ENCODE measurements around the gene ADGRA1. TPM values are rescaled to one million over a fixed set of nuclear protein-coding genes. Genes with fewer than 3 reads are reported as not detected.

ADGRA1 gene
- total and polyA plus RNA-seq, 3 experiments from 2014 or later: not detected

DNA sequence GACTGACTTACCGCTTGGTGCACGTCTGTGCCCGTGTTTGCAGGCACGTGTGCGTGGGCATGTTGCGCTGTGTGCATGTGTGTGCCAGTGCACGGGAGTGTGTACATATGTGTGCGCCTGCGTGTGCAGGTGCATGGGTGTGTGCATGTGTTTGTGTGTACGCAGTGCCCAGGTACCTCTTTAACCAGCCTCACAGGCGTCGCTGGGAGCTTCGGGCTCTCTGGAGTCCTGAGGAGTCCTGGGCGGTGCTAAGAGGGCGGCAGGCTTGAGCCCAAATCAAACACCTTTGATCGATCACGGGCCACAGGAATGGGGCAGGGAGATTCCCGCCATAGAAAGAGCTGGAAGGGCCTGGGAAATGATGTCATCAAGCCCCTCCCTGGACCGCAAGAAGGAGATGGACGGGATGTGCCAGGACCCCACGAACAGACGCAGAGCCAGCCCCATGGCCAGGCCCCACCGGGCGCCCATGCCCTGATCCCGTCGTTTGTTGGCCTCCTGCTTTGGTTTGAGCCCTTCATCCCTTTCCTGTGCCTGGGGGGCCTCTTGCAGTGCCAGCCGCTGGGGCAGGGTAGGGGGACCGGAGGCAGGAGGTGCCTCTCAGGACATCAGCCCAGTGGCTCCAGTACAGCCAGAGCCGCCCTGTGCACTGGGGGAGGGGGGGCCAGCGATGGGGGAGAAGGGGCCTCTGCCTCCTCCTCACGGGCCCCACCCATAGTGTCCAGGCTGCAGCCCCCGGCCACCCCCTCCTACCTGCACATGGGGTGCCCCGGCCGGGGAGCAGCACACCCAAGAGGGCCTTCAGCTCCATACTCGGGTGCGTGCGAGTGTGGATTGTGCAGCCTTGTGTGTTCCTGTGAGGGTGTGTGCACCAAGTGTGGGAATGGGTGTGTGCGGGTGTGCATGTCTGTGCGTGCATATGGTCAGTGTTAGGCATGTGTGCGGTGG is 78.1 kb downstream of the ADGRA1 start:
- Histone ChIP-seq H3K4me1 (ENCODE audit: insufficient read depth, low read length) (no peaks in the 10 kb centered on the region), H3K27ac (ENCODE audit: low read depth, low read length) (no peak overlapping the region), H3K4me3 (ENCODE audit: low read length) (no peak overlapping the region), H3K36me3 (ENCODE audit: insufficient read depth, low read length) (no peaks in the 10 kb centered on the region), H3K9me3 (ENCODE audit: low read length) (no peaks in the 10 kb centered on the region), H3K27me3 (ENCODE audit: insufficient read depth, low read length, poor library complexity, severe bottlenecking) (peaks cover 5% of the 10 kb centered on the region)
- H3K9me3 Mint-ChIP-seq: no peaks in the 10 kb centered on the region
- POLR2A ChIA-PET: no interaction called here
- H3K27ac Mint-ChIP-seq: no peak overlapping the region
- no peaks in the 10 kb centered on the region for H3K36me3 Mint-ChIP-seq
- no peaks in the 10 kb centered on the region for H3K4me1 Mint-ChIP-seq
- H3K4me3 Mint-ChIP-seq: peak overlapping the region in 1 of 7 donors; percentile 14
- CTCF ChIA-PET: no interaction called here
- DNase-seq: peak in 1 of 5 donors; percentile 45
- H3K27me3 Mint-ChIP-seq: peaks cover 12 to 15% of the 10 kb centered on the region in 2 donors

GRCh38 chr10:133166504-133166827 is 78.7 kb downstream of the ADGRA1 start:
- Mint-ChIP-seq H3K27me3 (peaks cover 12 to 15% of the 10 kb centered on the region in 2 donors), H3K36me3 (no peaks in the 10 kb centered on the region), H3K9me3 (no peaks in the 10 kb centered on the region), H3K27ac (no peak overlapping the region), H3K4me1 (no peaks in the 10 kb centered on the region), H3K4me3 (peak overlapping the region in 1 of 7 donors; percentile 14)
- Histone ChIP-seq H3K27ac (ENCODE audit: low read depth, low read length) (no peak overlapping the region), H3K27me3 (ENCODE audit: insufficient read depth, low read length, poor library complexity, severe bottlenecking) (no peaks in the 10 kb centered on the region), H3K36me3 (ENCODE audit: insufficient read depth, low read length) (no peaks in the 10 kb centered on the region), H3K4me3 (ENCODE audit: low read length) (no peak overlapping the region), H3K4me1 (ENCODE audit: insufficient read depth, low read length) (no peaks in the 10 kb centered on the region), H3K9me3 (ENCODE audit: low read length) (no peaks in the 10 kb centered on the region)
- DNase-seq: no peak
- CTCF ChIA-PET: no interaction called here
- POLR2A ChIA-PET: no interaction called here

- Mint-ChIP-seq H3K27me3 (peaks cover 14 to 16% of the 10 kb centered on the region in 2 donors), H3K4me1 (no peaks in the 10 kb centered on the region), H3K27ac (no peak overlapping the region), H3K36me3 (no peaks in the 10 kb centered on the region), H3K4me3 (no peak overlapping the region), H3K9me3 (no peaks in the 10 kb centered on the region)
- Histone ChIP-seq H3K36me3 (ENCODE audit: insufficient read depth, low read length) (no peaks in the 10 kb centered on the region), H3K4me3 (ENCODE audit: low read length) (no peak overlapping the region), H3K27ac (ENCODE audit: low read depth, low read length) (no peak overlapping the region), H3K9me3 (ENCODE audit: low read length) (no peaks in the 10 kb centered on the region), H3K27me3 (ENCODE audit: insufficient read depth, low read length, poor library complexity, severe bottlenecking) (no peaks in the 10 kb centered on the region), H3K4me1 (ENCODE audit: insufficient read depth, low read length) (no peaks in the 10 kb centered on the region)
- CTCF ChIA-PET: no interaction called here
- POLR2A ChIA-PET: no interaction called here
- peak in 1 of 5 donors; percentile 42 for DNase-seq
Measured at GRCh38 chr10:133166828-133167692, 79.3 kb downstream of the ADGRA1 start.

GRCh38 chr10:133167693-133168616 is 80.2 kb downstream of the ADGRA1 start:
- Mint-ChIP-seq H3K4me1 (no peaks in the 10 kb centered on the region), H3K9me3 (no peaks in the 10 kb centered on the region), H3K27ac (peak overlapping the region in 1 of 8 donors; percentile 64), H3K27me3 (peaks cover 13 to 14% of the 10 kb centered on the region in 2 donors), H3K4me3 (no peak overlapping the region), H3K36me3 (no peaks in the 10 kb centered on the region)
- ChIA-PET CTCF (no interaction called here), POLR2A (no interaction called here)
- Histone ChIP-seq H3K4me1 (ENCODE audit: insufficient read depth, low read length) (no peaks in the 10 kb centered on the region), H3K9me3 (ENCODE audit: low read length) (no peaks in the 10 kb centered on the region), H3K27ac (ENCODE audit: low read depth, low read length) (no peak overlapping the region), H3K4me3 (ENCODE audit: low read length) (no peak overlapping the region), H3K36me3 (ENCODE audit: insufficient read depth, low read length) (no peaks in the 10 kb centered on the region), H3K27me3 (ENCODE audit: insufficient read depth, low read length, poor library complexity, severe bottlenecking) (no peaks in the 10 kb centered on the region)
- DNase-seq: no peak

GRCh38 chr10:133168617-133169031 is 80.9 kb downstream of the ADGRA1 start:
- H3K4me3 Mint-ChIP-seq: no peak overlapping the region
- Histone ChIP-seq H3K4me3 (ENCODE audit: low read length) (no peak overlapping the region), H3K27ac (ENCODE audit: low read depth, low read length) (no peak overlapping the region), H3K27me3 (ENCODE audit: insufficient read depth, low read length, poor library complexity, severe bottlenecking) (no peaks in the 10 kb centered on the region), H3K4me1 (ENCODE audit: insufficient read depth, low read length) (no peaks in the 10 kb centered on the region), H3K36me3 (ENCODE audit: insufficient read depth, low read length) (no peaks in the 10 kb centered on the region), H3K9me3 (ENCODE audit: low read length) (no peaks in the 10 kb centered on the region)
- ChIA-PET CTCF (no interaction called here), POLR2A (no interaction called here)
- no peak for DNase-seq
- no peak overlapping the region for H3K27ac Mint-ChIP-seq
- no peaks in the 10 kb centered on the region for H3K9me3 Mint-ChIP-seq
- no peaks in the 10 kb centered on the region for H3K36me3 Mint-ChIP-seq
- peaks cover 12 to 13% of the 10 kb centered on the region in 2 donors for H3K27me3 Mint-ChIP-seq
- H3K4me1 Mint-ChIP-seq: no peaks in the 10 kb centered on the region

GRCh38 chr10:133169173-133169947 is 81.6 kb downstream of the ADGRA1 start:
- Histone ChIP-seq H3K36me3 (ENCODE audit: insufficient read depth, low read length) (no peaks in the 10 kb centered on the region), H3K4me1 (ENCODE audit: insufficient read depth, low read length) (no peaks in the 10 kb centered on the region), H3K9me3 (ENCODE audit: low read length) (no peaks in the 10 kb centered on the region), H3K27ac (ENCODE audit: low read depth, low read length) (no peak overlapping the region), H3K27me3 (ENCODE audit: insufficient read depth, low read length, poor library complexity, severe bottlenecking) (no peaks in the 10 kb centered on the region), H3K4me3 (ENCODE audit: low read length) (no peak overlapping the region)
- CTCF ChIA-PET: no interaction called here
- H3K36me3 Mint-ChIP-seq: no peaks in the 10 kb centered on the region
- H3K27me3 Mint-ChIP-seq: peaks cover 12 to 13% of the 10 kb centered on the region in 2 donors
- H3K9me3 Mint-ChIP-seq: no peaks in the 10 kb centered on the region
- DNase-seq: peak in 1 of 5 donors; percentile 41
- POLR2A ChIA-PET: no interaction called here
- no peak overlapping the region for H3K27ac Mint-ChIP-seq
- H3K4me1 Mint-ChIP-seq: no peaks in the 10 kb centered on the region
- H3K4me3 Mint-ChIP-seq: no peak overlapping the region

GRCh38 chr10:133170092-133170491 is 82.4 kb downstream of the ADGRA1 start:
- H3K4me1 Mint-ChIP-seq: no peaks in the 10 kb centered on the region
- CTCF ChIA-PET: no interaction called here

More at GRCh38 chr10:133170092-133170491, 82.4 kb downstream of the ADGRA1 start:
- no peaks in the 10 kb centered on the region for H3K36me3 Mint-ChIP-seq
- no peaks in the 10 kb centered on the region for H3K36me3 ChIP-seq (ENCODE audit: insufficient read depth, low read length)
- no peaks in the 10 kb centered on the region for H3K9me3 Mint-ChIP-seq
- peaks cover 12 to 15% of the 10 kb centered on the region in 2 donors for H3K27me3 Mint-ChIP-seq
- H3K27me3 ChIP-seq (ENCODE audit: insufficient read depth, low read length, poor library complexity, severe bottlenecking): no peaks in the 10 kb centered on the region
- H3K27ac ChIP-seq (ENCODE audit: low read depth, low read length): no peak overlapping the region
- POLR2A ChIA-PET: no interaction called here
- no peaks in the 10 kb centered on the region for H3K4me1 ChIP-seq (ENCODE audit: insufficient read depth, low read length)
- no peaks in the 10 kb centered on the region for H3K9me3 ChIP-seq (ENCODE audit: low read length)
- no peak for DNase-seq
- H3K4me3 Mint-ChIP-seq: no peak overlapping the region
- no peak overlapping the region for H3K27ac Mint-ChIP-seq
- H3K4me3 ChIP-seq (ENCODE audit: low read length): no peak overlapping the region
